CD4-positive, alpha-beta T cell treated with Interleukin-6 for 4 hours (primary cell): ENCODE results near the gene BLACAT1.
"Not testable (repeated sequence)": the region's sequence is repeated elsewhere in the genome, so short reads cannot be mapped to it uniquely, and the experiment has no call there.

Source experiments
- DNase-seq: peaks from one replicate; pipeline ENCODE4 v3.0.0-alpha.2; 2020; ENCODE audit warnings: mixed read lengths

BLACAT1 gene

DNA sequence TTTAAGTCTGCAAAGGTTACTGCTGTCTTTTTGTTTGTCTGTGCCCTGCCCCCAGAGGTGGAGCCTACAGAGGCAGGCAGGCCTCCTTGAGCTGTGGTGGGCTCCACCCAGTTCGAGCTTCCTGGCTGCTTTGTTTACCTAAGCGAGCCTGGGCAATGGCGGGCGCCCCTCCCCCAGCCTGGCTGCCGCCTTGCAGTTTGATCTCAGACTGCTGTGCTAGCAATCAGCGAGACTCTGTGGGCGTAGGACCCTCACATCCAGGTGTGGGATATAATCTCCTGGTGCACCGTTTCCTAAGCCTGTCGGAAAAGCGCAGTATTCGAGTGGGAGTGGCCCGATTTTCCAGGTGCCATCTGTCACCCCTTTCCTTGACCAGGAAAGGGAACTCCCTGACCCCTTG, 49.6 kb downstream of the BLACAT1 start:
- not testable (repeated sequence) for DNase-seq
